ENCODE data around the gene DNAJB9. TPM values are rescaled to one million over a fixed set of nuclear protein-coding genes. Genes with fewer than 3 reads are reported as not detected.

The DNAJB9 gene
- total and polyA plus RNA-seq, 2 of the 8 experiments (the other 6 are each of a cell fraction or from before 2014, with no cell fraction given), result 1.8 to 9.7 TPM

DNA sequence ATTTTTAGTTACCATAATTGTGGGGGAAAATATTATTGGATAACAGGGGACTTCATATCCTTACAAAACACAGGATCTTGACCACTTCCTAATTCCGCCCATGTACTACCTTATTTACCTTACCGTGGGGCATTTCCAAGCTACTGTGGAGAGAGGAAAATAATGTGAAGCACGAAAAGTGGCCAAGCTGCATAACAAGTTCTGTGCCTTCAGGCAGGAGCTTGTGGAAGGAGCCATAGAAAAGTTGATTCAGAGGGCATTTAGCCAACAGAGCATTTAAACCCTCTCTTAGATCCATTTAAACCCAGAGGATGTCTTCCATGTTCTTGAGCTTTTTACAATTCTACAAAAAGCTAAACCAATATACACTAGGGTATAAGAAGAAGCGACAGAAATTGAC, 41.6 kb downstream of the DNAJB9 start (continued):
- TF ChIP-seq, protein P1, sequence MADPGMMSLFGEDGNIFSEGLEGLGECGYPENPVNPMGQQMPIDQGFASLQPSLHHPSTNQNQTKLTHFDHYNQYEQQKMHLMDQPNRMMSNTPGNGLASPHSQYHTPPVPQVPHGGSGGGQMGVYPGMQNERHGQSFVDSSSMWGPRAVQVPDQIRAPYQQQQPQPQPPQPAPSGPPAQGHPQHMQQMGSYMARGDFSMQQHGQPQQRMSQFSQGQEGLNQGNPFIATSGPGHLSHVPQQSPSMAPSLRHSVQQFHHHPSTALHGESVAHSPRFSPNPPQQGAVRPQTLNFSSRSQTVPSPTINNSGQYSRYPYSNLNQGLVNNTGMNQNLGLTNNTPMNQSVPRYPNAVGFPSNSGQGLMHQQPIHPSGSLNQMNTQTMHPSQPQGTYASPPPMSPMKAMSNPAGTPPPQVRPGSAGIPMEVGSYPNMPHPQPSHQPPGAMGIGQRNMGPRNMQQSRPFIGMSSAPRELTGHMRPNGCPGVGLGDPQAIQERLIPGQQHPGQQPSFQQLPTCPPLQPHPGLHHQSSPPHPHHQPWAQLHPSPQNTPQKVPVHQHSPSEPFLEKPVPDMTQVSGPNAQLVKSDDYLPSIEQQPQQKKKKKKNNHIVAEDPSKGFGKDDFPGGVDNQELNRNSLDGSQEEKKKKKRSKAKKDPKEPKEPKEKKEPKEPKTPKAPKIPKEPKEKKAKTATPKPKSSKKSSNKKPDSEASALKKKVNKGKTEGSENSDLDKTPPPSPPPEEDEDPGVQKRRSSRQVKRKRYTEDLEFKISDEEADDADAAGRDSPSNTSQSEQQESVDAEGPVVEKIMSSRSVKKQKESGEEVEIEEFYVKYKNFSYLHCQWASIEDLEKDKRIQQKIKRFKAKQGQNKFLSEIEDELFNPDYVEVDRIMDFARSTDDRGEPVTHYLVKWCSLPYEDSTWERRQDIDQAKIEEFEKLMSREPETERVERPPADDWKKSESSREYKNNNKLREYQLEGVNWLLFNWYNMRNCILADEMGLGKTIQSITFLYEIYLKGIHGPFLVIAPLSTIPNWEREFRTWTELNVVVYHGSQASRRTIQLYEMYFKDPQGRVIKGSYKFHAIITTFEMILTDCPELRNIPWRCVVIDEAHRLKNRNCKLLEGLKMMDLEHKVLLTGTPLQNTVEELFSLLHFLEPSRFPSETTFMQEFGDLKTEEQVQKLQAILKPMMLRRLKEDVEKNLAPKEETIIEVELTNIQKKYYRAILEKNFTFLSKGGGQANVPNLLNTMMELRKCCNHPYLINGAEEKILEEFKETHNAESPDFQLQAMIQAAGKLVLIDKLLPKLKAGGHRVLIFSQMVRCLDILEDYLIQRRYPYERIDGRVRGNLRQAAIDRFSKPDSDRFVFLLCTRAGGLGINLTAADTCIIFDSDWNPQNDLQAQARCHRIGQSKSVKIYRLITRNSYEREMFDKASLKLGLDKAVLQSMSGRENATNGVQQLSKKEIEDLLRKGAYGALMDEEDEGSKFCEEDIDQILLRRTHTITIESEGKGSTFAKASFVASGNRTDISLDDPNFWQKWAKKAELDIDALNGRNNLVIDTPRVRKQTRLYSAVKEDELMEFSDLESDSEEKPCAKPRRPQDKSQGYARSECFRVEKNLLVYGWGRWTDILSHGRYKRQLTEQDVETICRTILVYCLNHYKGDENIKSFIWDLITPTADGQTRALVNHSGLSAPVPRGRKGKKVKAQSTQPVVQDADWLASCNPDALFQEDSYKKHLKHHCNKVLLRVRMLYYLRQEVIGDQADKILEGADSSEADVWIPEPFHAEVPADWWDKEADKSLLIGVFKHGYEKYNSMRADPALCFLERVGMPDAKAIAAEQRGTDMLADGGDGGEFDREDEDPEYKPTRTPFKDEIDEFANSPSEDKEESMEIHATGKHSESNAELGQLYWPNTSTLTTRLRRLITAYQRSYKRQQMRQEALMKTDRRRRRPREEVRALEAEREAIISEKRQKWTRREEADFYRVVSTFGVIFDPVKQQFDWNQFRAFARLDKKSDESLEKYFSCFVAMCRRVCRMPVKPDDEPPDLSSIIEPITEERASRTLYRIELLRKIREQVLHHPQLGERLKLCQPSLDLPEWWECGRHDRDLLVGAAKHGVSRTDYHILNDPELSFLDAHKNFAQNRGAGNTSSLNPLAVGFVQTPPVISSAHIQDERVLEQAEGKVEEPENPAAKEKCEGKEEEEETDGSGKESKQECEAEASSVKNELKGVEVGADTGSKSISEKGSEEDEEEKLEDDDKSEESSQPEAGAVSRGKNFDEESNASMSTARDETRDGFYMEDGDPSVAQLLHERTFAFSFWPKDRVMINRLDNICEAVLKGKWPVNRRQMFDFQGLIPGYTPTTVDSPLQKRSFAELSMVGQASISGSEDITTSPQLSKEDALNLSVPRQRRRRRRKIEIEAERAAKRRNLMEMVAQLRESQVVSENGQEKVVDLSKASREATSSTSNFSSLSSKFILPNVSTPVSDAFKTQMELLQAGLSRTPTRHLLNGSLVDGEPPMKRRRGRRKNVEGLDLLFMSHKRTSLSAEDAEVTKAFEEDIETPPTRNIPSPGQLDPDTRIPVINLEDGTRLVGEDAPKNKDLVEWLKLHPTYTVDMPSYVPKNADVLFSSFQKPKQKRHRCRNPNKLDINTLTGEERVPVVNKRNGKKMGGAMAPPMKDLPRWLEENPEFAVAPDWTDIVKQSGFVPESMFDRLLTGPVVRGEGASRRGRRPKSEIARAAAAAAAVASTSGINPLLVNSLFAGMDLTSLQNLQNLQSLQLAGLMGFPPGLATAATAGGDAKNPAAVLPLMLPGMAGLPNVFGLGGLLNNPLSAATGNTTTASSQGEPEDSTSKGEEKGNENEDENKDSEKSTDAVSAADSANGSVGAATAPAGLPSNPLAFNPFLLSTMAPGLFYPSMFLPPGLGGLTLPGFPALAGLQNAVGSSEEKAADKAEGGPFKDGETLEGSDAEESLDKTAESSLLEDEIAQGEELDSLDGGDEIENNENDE (IDR thresholded peaks at IDR 0.05; ENCODE audit: insufficient replicate concordance, low read length), result no peak
- TF ChIP-seq KDM4A (IDR thresholded peaks at IDR 0.05; ENCODE audit: low read depth, low read length, severe bottlenecking) (no peak), YY1 (IDR thresholded peaks at IDR 0.05; ENCODE audit: low read depth, low read length) (no peak), ASH2L (IDR thresholded peaks at IDR 0.05; ENCODE audit: low read length) (no peak), SIRT6 (IDR thresholded peaks at IDR 0.05; ENCODE audit: low read length) (no peak), HDAC2 (IDR thresholded peaks at IDR 0.05; ENCODE audit: borderline replicate concordance in 1 of 2, low read depth in 2 of 2, low read length in 2 of 2) (no peak), GABPA (IDR thresholded peaks at IDR 0.05; ENCODE audit: borderline replicate concordance, insufficient read depth, low read length) (no peak)
- TF ChIP-seq, protein P2, sequence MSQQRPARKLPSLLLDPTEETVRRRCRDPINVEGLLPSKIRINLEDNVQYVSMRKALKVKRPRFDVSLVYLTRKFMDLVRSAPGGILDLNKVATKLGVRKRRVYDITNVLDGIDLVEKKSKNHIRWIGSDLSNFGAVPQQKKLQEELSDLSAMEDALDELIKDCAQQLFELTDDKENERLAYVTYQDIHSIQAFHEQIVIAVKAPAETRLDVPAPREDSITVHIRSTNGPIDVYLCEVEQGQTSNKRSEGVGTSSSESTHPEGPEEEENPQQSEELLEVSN (IDR thresholded peaks at IDR 0.05), result no peak
